ENCODE data around the gene PROKR2.

Gene PROKR2

DNA sequence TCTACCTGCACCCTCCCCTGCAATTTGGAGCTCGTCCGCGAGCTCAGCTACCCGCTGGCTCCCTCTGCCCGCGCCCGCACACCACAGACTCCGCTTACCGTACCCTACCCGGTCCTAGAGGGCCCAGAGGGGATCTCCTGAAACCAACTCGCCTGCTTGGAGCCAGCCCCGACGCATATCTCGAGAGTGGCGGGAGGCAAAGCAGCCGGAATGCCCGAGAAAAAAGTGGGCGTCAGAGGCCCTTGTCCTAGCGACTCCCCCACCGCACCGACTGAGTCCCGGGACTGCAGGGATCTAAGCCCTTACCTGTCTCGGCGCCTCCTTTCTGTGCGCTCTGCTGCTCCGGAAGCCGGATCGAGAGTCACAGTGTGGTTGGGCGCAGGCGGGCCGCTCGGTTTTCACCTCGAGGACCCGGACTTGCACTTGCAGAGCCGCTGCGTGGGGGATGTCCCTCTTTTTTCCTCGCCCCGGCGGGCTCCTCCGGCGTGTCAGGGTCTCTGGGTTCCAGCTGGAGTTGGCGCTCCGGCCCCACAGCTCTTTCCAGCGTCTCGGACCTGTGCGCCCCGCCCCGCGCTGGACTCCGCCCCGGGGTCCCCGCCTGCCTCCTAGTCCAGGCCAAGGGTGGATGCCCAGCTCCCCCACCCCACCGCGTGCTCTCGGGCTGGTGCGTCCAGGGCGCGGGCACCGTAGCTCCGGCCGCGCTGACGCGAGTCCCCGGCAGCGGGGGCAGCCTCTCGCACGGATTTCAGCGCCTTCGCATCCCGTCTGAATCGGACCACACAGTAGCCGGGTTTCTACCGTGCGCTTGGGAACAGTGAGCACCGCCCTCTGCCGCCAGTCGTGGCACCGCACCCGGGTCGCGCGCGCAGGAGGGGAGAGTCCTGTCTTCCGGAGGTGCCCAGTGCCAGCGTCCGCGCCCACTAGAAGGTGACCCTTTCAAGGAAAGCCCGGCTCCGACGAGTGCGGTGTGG lies at the start of gene PROKR2:
PROKR2 (minus strand) TSS at position 767 of the 971 bp plus-strand sequence. CDS start 2,585 bp downstream, outside the sequence.
- DNase-seq = no peak

- no peak for DNase-seq
These were observed 48.3 kb upstream of the PROKR2 start for GRCh38 chr20:5364997-5365597.

DNA sequence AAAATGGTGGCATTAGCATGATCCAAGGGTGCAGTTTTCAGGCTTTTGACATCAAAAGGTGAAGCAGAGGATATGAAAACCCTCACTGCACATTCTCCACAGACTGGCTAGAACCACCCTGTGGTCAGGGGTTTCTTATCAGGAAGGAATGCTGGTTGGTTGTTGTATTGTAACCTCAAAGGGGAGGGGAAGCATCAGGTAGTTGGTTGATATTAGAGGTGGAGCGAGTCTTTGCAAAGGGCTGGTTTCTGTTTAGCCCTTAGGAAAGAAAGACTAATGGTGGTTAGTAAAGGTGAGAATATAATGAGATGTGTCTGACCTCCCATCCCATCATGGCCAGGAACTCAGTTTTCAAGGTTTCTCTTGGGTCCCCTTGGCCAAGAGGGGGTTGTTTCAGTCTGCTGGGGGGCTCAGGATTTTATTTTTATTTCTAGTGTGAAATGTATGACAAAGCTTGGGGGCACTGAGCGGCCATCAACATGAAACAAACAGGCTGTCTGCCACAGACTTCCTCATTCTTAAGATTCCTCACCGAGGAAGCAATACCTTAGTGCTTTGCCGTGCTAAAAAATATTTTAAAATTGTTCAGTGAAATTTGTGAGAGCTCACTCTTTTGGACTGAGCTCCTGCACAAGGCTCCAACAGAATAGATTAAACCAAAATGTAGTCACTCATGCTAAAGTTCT lies 47.5 kb upstream of the PROKR2 start:
- DNase-seq = no peak

DNA sequence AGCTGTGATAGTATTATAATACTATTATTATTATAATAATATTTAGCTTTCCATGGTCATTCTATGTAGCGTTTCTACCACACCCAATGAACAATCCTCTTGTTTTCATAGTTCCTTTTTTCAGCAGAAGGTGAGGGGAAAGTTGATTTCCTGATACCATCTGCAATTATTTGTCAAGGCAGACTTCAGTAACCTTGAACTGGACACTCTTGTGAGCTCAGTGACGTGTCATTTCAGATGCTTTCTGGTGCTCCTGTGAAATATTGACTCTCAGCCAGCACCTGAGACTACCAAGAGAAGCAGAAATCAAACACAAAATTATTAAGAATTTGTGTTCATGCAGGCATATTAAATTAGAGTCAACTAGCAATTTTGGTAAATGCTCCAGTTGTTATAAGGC lies 46.0 kb upstream of the PROKR2 start:
- no peak for DNase-seq

GRCh38 chr20:5361176-5361575 lies 44.4 kb upstream of the PROKR2 start:
- no peak for DNase-seq

GRCh38 chr20:5357946-5358345 lies 41.2 kb upstream of the PROKR2 start:
- DNase-seq = no peak

GRCh38 chr20:5356941-5357340 lies 40.2 kb upstream of the PROKR2 start:
- DNase-seq = no peak

- no peak for DNase-seq
These were observed 38.1 kb upstream of the PROKR2 start for GRCh38 chr20:5354901-5355300.

DNA sequence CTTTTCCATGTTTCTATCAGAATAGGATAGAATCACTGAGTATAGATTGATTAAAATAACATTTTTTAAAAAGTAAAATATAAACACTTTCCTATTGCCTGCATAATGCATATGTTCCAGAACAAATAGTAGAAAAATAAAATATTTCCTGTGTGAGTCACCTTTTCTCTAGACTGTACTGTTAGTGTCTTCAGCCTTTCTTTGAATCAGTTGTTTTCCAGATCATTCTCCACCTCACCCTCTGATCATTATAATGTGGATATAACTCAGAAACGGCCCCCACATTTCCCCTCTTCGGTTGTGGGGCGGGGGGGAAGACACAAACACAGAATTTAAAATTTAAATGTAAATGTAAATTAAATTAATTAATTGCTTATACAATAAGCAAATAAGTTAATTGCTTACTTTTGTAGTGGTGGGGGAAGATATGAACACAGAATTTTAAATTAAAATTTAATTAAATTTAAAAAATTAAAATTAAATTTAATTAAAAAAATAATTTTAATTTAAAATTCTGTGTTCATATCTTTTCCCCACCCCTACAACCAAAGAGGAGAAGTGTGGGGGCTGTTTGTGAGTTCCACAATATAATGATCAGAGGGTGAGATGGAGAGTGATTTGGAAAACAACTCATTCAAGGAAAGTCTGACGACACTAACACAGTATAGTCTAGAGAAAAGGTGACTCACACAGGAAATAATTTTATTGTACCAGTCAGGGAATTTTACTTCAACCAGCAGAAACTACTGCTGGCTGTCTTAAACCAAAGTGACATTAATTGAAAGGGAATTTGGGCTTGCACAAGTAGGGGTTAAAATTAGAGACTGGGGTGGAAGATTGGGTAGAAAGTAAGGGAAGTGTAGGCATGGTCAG lies 37.1 kb upstream of the PROKR2 start:
- DNase-seq = no peak

- no peak for DNase-seq
These were observed 32.7 kb upstream of the PROKR2 start for GRCh38 chr20:5349448-5349847.

DNA sequence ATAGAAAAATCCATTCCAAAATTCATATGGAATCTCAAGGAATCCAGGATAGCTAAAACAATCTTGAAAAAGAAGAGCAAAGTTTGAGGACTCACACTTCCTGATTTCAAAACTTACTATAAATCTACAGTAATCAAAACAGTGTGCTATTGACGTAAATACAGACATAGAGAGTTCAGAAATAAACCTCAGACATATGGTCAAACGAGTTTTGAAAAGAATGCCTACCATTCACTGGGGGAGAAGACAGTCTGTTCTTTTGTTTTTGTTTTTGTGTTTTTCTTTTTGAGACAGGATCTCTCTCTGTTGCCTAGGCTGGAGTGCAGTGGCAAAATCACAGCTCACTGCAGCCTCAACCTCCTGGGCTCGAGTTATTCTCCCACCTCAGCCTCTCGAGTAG lies 25.3 kb upstream of the PROKR2 start:
- no peak for DNase-seq

- DNase-seq = no peak
These were observed 14.6 kb upstream of the PROKR2 start for GRCh38 chr20:5331340-5331739.

- DNase-seq = no peak
These were observed 11.5 kb upstream of the PROKR2 start for GRCh38 chr20:5328268-5328667.

DNA sequence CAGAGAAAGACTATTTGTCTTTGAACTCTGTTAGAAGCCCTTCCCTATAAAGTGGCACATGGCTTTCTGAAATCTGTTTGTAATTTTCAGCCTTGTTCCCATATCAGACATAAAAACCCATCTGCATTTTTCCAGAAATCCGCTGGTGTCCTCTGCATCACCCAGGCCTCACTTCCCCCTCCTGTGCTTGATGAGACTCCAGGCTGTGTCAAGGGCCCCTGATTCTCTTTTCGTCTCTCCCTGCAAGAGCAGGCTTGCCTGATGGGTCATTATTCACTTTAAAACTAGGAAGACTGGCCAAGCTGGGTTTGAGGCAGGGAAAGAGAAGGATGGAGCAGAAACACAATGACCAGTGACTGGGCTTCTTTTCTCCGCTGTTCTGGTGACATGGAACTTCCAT lies 10.6 kb upstream of the PROKR2 start:
- DNase-seq = no peak

DNA sequence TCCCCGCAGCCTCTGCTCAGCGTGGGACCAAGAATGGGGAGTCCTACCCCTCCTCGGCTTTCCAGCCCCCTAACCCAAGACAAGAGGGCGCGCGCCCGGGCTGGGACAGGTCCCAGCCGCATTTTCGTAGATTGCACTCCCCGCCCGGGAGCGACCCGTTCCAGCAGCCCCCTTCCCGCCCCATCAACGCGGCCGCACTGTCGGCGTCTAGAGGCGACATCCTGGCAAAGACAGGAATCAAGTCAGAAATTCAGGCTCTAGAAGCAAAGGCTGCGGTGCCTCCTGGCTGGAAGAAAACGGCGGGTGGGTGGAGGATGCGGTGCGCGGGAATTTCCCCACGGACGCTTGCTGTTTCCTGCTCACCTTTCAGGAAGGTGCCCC lies 957 bp downstream of the PROKR2 start:
- no peak for DNase-seq

DNA sequence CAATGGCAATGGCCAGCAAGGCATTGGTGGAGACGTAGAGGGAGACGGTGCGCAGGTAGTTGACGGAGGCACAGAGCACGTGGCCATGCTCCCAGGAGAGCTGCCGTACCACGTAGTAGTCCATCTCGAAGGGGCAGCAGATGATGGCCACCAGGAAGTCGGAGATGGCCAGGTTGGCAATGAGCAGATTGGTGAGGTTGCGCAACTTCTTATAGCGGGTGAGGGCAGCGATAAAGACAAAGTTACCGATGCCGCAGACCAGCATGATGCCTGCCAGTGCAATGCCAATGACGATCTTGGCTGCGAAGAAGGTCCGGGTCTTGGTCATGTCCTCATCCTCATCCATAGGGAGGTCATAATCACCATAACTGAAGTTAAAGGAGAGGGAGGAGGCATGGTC lies 2.8 kb downstream of the PROKR2 start:
- DNase-seq = no peak

GRCh38 chr20:5312518-5312917 lies 4.2 kb downstream of the PROKR2 start:
- no peak for DNase-seq

- no peak for DNase-seq
These were observed 6.8 kb downstream of the PROKR2 start for GRCh38 chr20:5309971-5310370.

- DNase-seq = no peak
These were observed 17.9 kb downstream of the PROKR2 start for GRCh38 chr20:5298811-5299210.

GRCh38 chr20:5297280-5298004 lies 19.3 kb downstream of the PROKR2 start:
- DNase-seq = no peak

DNA sequence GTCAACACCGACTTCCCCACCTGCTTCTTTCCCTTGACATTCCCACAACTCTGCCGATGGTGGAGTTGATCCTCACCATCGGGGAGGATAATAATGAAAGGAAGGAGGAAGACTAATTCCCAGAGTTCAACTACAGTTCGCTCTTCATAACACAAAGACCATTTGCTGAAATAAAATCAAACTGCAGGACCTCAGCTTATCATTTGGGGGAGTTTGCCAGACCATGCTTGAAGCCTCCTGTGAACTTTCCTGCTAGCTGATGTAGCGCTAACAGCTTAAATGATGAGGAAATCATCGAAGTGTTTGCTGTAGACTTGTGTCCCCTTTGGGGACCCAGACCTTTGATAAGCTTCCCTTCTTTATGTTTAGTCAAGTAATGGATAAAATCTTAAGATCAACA lies 26.2 kb downstream of the PROKR2 start:
- DNase-seq = no peak

DNA sequence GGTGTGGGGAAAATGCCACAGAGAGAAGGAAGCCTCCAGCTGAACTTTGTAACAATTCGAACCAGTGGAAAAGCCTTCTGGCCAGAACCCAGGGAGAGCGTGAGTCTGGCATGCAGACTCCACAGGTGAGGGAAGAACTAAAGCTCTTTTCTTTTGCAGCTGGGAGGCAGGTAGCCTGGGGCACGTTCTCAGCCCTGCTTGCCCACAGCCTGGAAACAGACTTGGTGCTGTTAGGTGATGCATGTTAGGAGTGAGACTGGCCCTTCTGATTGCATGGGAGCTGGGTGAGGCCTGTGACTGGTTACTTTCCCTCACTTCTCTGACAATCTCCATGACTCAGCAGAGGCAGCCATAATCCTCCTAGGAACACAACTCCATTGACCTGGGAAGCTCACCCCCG lies 34.2 kb downstream of the PROKR2 start:
- DNase-seq = no peak

All from activated gamma-delta T cell treated with Interleukin-2 at 50 U/mL for 16 hours (primary cell).